ENCODE data around the gene DDIAS. TPM values are rescaled to one million over a fixed set of nuclear protein-coding genes. Genes with fewer than 3 reads are reported as not detected.

Gene DDIAS
- total and polyA plus RNA-seq, 9 donors, result 0.38 to 1.2 (median 0.69) TPM; not detected in 1

DNA sequence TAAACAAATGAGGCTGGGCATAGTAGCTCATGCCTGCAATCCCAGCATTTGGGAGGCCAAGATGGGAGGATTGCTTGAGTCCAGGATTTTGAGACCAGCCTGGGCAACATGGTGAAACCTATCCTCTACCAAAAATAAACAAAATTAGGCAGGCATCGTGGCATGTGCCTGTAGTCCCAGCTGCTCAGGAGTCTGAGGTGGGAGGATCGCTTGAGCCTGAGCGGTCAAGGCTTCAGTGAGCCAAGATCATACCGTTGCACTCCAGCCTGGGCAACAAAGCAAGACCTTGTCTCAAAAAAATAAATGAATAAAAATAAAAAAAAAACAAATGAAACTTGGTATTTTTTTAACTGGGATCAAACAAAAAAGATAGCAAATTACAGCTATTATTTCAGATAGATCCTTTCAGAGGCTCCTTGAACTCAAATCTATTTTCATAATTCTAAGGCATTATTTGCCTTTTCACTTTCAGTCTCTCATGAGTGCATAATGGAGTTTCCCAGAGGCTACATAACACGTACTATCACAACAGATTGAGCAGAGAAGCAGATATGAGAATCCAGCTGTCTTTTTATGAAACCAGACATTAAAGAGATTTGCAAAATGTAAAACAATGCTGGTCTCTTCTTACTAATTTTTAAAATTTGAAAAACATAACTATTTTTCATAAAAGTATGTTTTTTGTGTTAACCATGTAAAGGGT is 23.1 kb downstream of the DDIAS start:
- no peaks in the 10 kb centered on the region for H3K27me3 ChIP-seq
- no peak for DNase-seq
- intact Hi-C loops (cut with DNase I), result no loop called here
- 21 to 48% (median 22%) methylated on average over 5 of the region's 5 CpGs for WGBS, 3 donors
- TF ChIP-seq EP300 (IDR thresholded peaks at IDR 0.05), result no peak
- TF ChIP-seq POLR2A (IDR thresholded peaks at IDR 0.05), result no peak
- TF ChIP-seq, protein P1, sequence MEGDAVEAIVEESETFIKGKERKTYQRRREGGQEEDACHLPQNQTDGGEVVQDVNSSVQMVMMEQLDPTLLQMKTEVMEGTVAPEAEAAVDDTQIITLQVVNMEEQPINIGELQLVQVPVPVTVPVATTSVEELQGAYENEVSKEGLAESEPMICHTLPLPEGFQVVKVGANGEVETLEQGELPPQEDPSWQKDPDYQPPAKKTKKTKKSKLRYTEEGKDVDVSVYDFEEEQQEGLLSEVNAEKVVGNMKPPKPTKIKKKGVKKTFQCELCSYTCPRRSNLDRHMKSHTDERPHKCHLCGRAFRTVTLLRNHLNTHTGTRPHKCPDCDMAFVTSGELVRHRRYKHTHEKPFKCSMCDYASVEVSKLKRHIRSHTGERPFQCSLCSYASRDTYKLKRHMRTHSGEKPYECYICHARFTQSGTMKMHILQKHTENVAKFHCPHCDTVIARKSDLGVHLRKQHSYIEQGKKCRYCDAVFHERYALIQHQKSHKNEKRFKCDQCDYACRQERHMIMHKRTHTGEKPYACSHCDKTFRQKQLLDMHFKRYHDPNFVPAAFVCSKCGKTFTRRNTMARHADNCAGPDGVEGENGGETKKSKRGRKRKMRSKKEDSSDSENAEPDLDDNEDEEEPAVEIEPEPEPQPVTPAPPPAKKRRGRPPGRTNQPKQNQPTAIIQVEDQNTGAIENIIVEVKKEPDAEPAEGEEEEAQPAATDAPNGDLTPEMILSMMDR (IDR thresholded peaks at IDR 0.05), result no peak
- no peak overlapping the region for H3K4me3 ChIP-seq
- H3K27ac ChIP-seq, result no peak overlapping the region
- H3K4me1 ChIP-seq (ENCODE audit: insufficient read depth), result peaks cover 3% of the 10 kb centered on the region
- no peaks in the 10 kb centered on the region for H3K36me3 ChIP-seq
- H3K9me3 ChIP-seq, result no peaks in the 10 kb centered on the region

DNA sequence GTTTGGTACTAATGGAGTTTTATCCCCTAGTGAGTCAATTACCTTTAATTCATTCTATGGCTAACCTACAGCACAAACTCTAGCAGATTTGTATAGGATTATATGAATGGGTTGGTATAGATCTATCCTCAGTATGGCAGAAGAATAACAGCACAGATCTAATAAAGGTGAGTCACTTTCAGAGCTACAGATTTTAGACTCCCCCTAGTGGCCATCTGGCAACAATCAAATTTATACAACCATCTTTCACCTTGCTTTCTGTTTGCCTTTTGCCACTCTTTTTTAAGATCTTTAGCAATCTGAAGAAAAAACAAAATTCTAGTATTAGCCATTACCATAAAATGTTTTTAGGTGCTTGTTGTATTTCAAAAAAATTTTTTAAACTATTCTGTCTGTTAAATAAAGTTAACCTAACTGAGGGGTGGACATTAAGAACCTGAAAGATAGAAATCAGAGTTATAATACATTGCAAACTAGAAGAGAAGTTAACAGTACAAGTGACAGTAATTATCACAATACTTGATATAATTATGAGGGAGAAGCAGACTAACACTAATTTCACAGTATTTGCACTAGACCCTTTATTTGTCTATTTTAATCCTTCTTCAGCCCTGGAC is 25.8 kb downstream of the DDIAS start:
- Histone ChIP-seq H3K9me3 (no peaks in the 10 kb centered on the region), H3K4me1 (ENCODE audit: insufficient read depth) (peaks cover 3% of the 10 kb centered on the region), H3K27ac (no peak overlapping the region), H3K4me3 (no peak overlapping the region), H3K36me3 (no peaks in the 10 kb centered on the region), H3K27me3 (no peaks in the 10 kb centered on the region)
- TF ChIP-seq, protein P1 (IDR thresholded peaks at IDR 0.05), result peak; percentile 65 to 74 (median 71)
- TF ChIP-seq POLR2A (IDR thresholded peaks at IDR 0.05) (no peak), EP300 (IDR thresholded peaks at IDR 0.05) (no peak)
- intact Hi-C loops (cut with DNase I), result no loop called here
- no peak for DNase-seq

DNA sequence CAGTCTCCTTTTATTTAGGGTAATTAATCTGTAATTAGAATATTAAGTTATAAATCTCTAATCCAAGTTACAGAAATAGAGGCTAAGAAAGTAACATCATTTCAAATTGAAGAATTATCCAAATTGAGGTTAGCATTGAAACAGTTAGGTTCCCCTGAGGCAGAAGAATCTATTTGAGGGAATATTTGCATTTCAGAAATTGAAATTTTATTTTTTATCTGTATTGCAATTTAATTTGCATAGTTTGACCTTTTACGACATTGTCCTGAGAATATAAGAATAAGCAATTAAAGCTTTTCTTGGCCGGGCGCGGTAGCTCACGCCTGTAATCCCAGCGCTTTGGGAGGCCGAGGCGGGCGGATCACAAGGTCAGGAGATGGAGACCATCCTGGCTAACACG is 27.6 kb downstream of the DDIAS start:
- Histone ChIP-seq H3K36me3 (no peaks in the 10 kb centered on the region), H3K27ac (no peak overlapping the region), H3K4me3 (no peak overlapping the region), H3K4me1 (ENCODE audit: insufficient read depth) (peaks cover 3% of the 10 kb centered on the region), H3K27me3 (no peaks in the 10 kb centered on the region), H3K9me3 (no peaks in the 10 kb centered on the region)
- intact Hi-C loops (cut with DNase I), result no loop called here
- TF ChIP-seq POLR2A (IDR thresholded peaks at IDR 0.05) (no peak), EP300 (IDR thresholded peaks at IDR 0.05) (no peak)
- TF ChIP-seq, protein P1 (IDR thresholded peaks at IDR 0.05), result no peak
- DNase-seq, result no peak
- 95 to 98% (median 96%) methylated on average over 10 of the region's 10 CpGs for WGBS, 3 donors

DNA sequence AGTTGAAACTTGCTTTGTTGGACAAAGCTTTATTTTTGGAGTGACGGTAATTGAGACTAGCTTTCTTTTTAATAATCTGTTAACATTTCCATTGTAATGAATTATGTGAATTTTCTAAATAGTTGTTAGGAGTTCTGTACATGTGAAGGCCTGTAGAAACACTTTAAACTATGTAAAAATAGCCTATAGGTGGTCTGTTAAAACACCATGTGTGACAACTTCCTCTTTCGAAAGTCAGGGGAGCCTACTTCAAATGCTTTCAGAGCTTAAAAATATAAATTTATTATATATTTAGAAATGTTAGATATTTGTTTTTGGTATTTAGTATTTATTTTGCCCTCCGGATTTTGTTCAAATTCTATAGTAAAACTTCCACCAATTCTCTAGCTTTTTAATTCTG is 28.7 kb downstream of the DDIAS start:
- Histone ChIP-seq H3K27ac (no peak overlapping the region), H3K27me3 (no peaks in the 10 kb centered on the region), H3K36me3 (no peaks in the 10 kb centered on the region), H3K9me3 (no peaks in the 10 kb centered on the region), H3K4me1 (ENCODE audit: insufficient read depth) (no peaks in the 10 kb centered on the region), H3K4me3 (no peak overlapping the region)
- 91 to 93% (median 92%) methylated on average over 3 of the region's 3 CpGs for WGBS, 3 donors
- DNase-seq, result no peak
- TF ChIP-seq EP300 (IDR thresholded peaks at IDR 0.05) (no peak), POLR2A (IDR thresholded peaks at IDR 0.05) (no peak)
- TF ChIP-seq, protein P1 (IDR thresholded peaks at IDR 0.05), result no peak
- intact Hi-C loops (cut with DNase I), result no loop called here
